ENCODE measurements around the gene PIGX.

The PIGX gene

DNA sequence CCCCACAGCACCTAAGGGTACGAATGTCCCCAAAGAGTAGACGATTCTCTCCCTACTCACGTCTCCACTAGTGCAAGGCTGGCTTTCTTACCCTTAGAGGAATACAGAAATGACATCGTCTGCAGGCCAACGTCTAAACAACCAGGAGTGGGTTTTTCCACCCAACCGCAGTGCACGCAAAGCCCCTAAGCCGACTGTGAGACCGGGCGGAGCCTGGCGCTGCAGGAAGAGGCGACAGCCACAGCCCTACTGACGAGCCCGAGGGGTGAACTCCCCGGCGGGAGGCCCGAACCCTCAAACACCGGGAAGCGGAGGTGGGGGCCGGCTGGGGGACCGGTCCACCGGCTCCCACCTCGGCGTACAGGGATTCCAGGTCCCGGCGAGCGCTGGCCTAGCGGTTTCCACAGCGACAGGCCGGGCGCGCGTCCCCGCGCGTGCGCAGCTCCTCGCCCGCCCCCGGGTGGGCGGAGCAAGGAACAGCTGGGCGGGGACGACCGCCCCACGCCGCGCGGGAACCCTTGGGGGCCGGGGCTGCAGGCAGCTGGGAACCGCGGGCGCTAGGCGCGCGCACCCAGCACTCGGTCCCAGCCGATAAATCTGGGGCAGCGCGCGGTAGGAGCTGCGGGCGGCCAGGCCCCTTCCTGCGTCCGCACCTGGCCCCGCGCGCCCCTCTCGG, at the start of gene PIGX, which contains the start of gene CEP19:
Gene PIGX (plus strand): TSS at position 540 of the 676 bp plus-strand sequence.
Gene CEP19 (minus strand): TSS at position 413 of the 676 bp plus-strand sequence. CDS start 3,593 bp downstream, outside the sequence.
- DNase-seq = peak; percentile 93 to 94

DNA sequence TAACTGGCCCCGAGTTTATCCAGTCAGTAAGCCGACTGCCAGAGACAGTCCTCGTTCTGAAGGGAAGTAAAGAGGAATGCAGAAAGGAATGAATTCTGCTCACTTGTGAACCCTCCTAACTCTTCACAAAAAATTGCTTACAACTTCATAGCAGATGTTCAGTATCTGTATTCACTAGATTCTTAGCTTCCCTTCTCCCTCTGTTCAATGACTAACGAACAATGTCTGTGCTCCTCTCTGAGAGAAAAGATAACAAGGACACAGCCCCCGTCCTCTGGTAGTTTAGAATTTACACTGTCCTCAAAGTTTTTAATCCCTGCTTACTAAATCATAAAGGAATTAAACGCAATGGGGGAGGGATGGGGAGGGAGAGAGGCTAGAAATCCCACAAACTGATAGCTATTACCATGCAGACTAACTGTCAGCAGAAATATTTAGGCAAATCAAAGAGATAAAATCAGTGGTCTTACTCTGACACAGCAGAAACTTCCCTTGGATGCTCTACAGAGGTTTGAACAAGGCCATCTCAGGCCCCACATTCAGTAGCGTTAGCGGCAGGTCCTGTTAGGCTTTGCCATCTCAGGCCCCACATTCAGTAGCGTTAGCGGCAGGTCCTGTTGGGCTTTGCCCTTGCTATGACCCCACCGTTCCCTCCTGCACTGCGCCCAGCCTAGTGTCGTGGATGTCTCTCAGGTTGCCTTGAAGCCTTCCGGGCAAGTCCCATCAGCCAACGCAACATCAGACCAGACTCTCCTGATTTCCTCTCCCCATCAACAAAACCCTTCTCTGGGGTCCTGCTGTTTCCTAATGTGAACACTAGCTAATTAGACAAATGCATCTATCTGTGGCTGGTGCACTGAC, 49.2 kb upstream of the PIGX start:
- DNase-seq = no peak

DNA sequence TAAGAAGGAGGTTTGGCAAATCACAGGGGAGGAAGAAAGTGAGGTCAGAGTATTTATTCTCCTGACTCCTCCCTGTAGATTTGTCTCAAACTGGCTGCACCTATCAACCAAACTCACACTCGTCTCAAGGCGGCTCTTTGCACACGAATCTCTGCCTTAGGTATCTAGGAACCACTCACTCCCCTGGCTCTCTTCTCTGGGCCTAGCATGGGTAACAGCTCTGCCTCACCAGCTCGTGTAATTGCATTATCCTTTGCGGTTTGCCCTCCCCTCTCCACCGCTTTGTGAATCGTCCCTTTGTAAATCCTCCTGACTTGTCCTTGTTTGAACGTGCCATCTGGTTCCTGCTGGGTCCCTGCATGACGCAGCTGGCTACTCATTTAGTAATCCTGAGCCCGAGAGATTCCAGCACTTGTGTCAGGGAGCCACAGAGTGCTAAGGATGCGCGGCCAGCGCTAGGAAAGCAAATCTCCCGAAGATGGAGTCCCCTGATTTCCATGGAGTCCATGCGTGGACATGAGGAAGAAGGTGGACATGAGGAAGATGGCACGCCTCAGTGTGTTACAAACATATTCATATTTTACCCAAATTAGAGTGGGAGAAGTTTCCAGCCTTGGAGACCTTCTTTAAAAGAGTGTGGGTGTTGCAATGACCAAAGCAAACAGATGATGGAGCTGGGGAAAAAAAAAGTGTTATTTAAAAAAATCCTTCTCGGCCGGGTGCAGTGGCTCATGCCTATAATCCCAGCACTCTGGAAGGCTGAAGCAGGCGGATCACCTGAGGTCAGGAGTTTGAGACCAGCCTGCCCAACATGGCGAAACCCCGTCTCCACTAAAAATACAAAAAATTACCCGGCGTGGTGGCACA, 45.9 kb upstream of the PIGX start:
- peak; percentile 85 to 90 for DNase-seq

DNA sequence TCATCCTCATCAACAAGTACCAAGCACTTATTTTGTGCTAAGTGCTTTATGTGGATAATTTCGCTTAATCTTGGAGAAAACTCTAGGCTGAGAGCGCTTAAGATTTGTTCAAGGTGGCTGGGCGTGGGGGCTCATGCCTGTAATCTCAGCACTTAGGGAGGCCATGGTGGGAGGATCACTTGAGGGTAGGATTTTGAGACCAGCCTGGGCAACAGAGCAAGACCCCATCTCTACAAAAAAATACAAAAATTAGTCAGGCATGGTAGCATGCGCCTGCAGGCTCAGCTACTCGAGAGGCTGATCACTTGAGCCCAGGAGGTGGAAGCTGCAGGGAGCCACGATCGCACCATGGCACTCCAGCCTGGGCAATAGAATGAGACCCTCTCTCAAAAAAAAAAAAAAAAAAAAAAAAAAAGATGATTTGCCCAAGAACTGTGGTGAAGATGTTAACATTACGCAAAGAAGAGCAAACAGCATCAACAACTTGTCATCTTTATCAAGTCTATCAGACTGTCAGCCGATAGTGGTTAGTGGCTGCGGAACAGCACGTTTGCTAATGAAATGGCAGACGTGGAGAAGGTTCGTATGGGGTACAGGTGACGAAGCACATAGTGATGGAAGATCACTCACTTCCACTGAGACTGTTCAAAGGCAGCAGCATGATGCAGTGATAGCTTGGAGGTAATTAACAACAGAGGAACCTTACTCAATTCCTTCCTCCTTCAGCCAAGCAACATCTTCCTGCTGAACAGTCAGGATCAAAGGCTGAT, 44.9 kb upstream of the PIGX start:
- no peak for DNase-seq

DNA sequence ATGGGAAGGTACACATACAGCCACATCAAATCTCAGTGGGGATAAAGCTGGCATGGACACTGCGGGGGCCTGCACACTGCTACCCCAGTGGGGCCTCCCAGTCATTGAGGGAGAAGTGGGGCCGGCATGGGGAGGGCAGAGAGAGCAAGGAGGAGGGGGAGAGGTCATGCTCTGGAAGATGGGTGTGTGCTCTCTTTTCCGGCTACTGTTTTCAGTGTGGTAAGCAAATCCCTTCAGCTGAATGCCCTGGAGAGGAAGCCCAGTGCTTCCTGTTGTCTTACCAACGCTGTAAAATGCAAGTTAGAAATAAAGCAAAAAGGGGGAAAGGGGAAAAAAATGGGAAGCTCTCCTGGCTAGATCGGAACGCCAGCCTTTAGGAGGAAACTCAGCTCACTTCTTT, 41.8 kb upstream of the PIGX start:
- DNase-seq = no peak

DNA sequence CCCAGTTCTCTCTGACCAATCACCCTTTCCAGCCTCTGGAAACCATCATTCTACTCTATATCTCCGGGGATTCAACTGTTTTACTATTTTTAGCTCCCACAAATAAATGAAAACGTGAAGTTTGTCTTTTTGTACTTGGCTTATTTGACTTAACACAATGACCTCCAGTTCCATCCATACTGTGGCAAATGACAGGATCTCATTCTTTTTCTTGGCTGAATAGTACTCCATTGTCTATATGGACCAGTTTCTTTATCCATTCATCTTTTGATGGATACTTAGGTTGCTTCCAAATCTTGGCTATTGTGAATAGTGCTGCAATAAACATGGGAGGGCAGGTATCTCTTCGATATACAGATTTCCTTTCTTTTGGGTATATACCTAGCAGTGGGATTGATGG, 38.5 kb upstream of the PIGX start:
- DNase-seq = no peak

DNA sequence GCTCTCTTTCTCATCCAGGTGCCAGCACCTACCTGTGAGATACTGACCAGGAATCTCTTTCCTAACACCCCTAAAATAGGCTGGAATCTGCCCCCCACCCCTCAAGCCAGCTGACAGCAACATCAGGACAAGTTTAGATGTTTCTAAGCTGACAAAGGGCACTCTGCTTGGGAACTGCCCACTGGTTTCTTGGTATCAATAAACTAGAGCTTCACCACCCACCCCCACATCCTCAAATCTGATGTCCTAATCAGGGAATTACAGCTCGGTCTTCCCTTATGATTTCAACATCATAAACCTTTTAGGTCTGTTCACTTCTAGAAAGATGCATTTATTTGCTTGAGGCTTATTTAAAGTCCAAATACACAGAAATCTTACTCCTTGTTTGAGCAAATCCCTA, 34.8 kb upstream of the PIGX start:
- DNase-seq = no peak

DNA sequence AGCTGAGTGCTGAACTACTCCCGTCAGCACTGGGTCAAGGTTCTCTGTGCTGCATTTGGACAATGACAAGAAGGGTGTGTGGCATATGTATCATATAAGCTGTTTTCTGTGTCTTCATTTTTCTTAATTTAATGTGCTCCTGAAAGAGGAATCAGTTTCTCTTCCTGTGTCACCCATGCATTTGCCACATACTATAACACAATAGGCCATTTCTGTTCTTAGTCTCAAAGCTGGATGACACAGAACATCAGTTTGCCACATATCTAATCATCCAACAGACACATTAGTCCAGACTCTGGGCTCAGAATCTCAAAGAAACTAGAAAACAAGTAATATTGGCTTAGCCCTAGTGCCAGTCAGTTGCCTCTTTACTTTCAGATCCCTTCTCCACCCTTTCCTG, 34.2 kb upstream of the PIGX start:
- DNase-seq = no peak

DNA sequence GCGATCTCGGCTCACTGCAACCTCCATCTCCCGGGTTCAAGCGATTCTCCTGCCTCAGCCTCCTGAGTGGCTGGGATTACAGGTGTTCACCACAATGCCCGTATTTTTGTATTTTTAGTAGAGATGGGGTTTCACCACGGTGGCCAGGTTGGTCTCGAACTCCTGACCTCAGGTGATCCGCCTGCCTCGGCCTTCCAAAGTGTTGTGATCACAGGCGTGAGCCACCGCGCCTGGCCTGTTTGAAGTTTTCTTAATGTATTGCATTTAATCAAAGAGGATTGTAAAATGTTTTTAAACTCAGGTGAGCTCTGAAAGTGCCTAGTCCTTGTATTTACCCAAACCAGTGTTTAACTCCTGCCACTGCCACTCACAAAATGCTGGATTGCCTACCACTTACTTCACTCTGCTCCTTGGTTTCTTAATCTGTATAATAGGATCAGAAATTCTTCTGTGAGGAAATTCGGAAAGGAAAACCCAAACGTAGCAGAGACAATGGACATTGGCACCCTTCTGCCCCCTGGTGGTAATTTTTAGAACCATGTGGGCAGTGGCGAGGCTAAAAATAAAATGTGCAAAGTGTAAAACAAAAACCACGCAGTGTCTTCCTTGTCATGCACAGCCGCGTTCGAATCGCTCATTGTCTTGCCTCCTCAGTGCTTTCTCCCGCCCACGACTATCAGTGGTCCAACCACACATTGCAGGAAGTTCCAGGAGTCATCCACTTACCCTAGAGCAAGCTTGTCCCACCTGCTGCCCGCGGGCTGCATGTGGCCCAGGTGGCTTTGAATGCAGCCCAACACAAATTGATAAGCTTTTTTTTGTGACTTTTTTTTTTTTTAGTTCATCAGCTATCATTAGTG, 27.4 kb upstream of the PIGX start:
- DNase-seq = peak; percentile 80

DNA sequence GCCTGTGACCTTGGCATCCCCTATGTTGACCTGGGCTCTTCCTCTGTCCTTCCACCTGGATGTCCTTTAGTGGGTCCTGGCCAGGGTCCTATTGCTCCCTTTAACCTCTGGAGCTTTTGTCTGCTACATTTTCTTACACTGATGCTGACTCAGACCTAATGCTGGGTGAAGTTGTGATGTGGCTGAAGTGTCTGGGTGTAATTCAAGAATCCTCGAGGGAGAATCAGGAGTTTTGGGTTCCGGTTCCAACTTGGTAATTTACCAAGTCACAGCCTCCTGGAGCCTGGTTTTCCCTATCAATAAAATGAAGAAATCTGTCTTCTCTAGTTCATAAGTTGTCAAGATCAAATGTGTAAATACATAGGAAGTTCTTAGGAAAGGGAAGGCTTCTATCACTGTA, 25.7 kb upstream of the PIGX start:
- no peak for DNase-seq

DNA sequence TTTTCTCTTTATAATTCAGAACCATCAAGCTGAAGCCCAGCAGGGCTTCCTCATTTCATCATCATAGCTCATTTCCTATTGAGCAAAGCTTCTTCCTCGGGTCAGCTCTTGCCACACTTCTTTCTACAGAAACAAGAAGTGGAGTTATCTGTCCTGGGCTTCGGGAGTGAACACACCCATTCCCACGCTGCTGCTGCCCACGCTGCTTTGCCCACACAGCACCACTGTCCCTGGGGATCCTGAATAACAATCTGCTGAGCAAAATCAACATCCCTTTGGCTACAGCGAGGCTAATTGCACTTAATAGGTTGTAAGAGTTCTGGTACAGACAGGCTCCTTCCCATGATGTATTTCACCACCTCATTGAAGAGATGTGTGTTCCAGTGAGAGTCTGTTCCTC, 23.8 kb upstream of the PIGX start:
- DNase-seq = peak in 1 of 2 experiments; percentile 58

DNA sequence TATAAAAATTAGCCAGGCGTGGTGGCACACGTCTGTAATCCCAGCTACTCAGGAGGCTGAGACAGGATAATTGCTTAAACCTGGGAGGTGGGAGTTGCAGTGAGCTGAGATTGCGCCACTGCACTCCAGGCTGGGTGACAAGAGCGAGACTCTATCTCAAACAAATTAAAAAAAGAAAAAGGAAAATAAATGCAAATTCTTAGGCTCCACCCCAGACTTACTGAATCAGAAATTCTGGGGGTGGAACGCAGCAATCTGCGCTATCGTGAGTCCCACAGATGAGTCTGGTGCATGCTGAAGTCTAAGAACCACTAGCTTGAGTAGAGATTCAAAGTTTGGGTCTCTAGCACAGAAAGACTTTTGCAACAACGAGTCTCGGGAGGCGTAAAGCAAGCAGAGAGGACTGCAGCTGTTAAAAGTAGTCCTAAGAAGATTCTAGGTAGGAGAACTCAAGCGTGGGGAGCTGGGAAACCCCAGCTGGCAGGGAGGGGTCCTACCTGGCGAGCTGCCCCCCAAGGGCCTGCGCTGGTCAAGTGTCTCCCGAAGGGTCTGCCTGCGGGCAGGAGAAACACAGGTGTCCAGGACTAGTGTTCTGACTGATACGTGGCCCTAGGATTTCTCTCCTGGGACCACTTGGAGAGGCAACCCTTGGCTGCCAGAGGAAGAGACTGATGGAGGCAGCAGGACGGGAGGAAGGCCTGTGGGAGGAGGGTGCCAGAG, 22.1 kb upstream of the PIGX start:
- DNase-seq = no peak

DNA sequence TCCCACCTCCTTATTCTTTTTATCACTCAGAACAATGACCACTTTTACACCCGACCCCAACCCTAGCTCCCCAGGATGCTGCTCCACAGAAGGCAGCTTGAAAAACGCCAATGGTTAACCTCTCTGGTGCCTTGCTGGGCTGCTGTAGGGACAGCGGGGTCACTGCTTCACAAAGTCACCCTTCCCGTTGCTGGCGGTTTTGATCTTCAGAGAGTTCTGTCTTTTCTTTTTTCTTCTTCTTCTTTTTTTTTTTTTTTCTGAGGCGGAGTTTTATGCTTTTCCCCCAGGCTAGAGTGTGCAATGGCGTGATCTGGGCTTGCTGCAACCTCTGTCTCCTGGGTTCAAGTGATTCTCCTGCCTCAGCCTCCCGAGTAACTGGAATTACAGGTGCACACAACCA, 20.8 kb upstream of the PIGX start:
- no peak for DNase-seq

DNA sequence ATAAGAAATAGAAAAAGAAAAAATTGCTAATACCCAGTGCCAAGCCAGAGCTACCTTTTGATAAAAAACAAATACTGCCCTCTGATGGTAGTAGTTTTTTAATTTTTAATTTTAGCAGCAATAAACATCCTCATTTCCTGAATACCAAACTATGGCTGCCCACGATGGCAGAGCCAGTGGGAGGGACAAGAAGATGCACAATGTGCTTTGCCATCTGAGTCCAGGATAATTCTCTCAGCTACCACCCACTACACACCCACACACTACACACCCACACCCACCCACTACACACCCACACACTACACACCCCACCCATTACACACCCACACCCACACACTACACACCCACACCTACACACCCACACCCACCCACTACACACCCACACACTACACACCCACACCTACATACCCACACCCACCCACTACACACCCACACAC, 18.0 kb upstream of the PIGX start:
- DNase-seq = no peak

DNA sequence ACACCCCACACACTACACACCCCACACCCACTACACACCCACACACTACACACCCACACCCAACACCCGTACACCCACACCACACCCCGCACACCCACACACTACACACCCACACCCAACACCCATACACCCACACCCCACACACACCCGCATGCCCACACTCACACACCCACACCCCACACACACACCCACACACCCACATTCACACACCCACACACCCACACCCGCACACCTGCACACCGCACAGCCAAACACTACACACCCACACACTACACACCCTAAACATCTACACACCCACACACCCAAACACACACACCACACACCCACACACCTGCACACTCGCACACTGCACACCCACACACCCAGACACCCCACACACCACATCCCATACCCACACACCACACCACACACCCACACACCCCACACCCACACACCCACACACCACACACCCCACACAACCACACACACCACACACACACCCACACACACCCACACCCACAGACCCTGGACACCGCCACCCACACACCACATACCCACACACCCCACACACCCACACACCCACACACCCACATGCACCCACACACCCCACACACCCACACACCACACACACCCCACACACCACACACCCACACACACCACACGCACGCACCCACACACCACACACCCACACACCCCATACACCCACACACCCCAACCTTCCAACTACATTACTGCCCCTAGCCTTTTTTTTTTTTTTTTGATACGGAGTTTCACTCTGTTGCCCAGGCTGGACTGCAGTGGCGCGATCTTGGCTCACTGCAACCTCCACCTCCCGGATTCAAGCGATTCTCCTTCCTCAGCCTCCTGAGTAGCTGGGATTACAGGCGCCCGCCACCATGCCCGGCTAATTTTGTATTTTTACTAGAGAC, 17.0 kb upstream of the PIGX start:
- no peak for DNase-seq

DNA sequence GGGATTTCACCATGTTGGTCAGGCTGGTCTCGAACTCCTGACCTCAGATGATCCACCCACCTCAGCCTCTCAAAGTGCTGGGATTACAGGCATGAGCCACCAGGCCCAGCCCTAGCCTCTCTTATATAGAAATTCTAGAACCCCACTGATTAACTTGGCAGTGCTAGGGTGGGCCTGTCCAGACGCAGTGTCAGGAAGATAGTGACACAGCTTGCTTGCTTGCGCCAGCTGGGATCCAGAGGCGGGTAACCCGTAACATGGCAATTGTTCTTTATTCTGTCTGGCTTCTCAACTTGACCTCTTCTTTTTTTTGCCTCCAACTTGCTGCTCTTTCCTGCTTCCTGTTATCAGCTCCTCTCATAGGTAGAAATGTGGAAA, 16.3 kb upstream of the PIGX start:
- no peak for DNase-seq

DNA sequence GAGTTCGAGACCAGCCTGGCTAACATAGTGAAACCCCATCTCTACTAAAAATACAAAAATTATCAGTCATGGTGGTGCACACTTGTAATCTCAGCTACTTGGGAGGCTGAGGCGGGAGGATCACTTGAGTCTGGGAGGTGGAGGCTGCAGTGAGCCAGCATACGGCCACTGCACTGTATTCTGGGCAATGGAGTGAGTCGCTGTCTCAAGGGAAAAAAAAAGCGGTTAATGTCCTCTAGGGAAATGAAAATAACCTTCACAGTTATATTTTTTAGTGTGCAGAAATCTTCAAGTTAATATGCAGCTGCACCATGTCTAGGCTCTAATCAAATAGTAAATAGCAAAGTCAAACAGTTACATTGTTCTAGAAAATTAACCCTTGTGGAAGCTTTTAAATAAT, 14.9 kb upstream of the PIGX start:
- DNase-seq = no peak

DNA sequence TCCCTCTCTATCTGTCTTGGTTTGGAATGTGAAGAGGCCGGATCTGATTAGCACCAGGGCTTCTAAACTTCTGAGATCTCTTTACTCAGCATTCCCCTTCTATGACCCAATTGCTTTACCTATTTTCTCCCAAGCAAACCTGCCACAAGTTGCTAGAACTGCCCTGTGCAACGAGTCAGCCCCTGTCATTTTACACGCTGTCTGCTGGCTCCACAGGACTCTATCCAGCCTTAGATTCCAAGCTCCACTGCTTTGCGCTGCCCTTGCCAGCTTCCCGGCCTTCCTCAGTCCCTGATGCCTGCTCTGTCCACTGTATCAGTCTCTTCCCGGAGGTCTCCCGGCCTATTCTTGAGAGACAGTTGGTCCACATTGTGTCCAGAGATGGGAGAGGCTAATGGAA, 12.4 kb upstream of the PIGX start:
- DNase-seq = no peak

DNA sequence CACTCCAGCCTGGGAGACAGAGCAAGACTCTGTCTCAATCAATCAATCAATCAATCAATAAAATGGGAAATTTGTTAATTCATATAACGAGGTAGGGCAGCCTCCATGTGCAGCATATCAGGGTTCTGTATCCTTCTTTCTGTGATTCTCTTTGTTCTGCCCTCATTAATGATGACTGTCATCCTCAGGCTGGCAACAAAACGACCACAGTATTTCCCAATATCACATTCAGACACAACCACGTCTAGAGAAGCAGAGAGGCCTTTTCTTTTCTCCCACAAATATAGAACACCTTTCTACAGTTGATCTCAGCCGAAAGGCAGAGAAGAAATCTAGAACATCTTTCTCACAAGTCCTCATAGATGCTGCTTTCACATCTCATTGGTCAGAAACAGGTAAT, 11.4 kb upstream of the PIGX start:
- no peak for DNase-seq

DNA sequence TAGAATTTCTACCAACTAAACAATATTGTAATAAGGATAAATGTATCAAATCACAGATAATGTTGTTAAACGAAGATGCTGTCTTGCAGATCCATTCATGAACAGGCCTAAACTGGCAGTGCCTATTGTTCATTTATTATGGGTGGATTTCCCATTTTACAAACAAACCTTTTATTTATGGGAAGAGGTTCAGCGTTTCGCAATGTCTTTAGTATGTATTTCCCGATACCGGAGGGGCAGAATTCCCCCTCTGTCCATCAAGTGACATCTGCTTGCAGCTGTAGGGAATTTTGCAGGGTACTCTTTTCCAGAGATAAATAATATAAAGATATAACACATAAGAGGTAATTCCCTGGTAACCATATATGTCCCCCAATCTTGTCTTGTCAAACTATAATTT, 5.8 kb upstream of the PIGX start:
- no peak for DNase-seq
